Mucosa of rectum (tissue), 2 donors: Measurements from ENCODE around the gene TUG1.

Experiments
- H3K27ac ChIP-seq, 2 donors: one replicate each; pipeline ENCODE4 v1.7.0; 2013; ENCODE audit warnings: inconsistent platforms in 2 of 2, low read depth in 2 of 2, low read length in 2 of 2
- H3K27me3 ChIP-seq, 2 donors: one replicate each; pipeline ENCODE4 v1.7.0; 2013; ENCODE audit warnings: low read length in 2 of 2; ENCODE audit not compliant: control insufficient read depth in 2 of 2, insufficient read depth in 2 of 2
- H3K36me3 ChIP-seq, 2 donors: one replicate each; pipeline ENCODE4 v1.7.0; 2013; ENCODE audit warnings: low read length in 2 of 2; ENCODE audit not compliant: control insufficient read depth in 2 of 2, insufficient read depth in 2 of 2
- H3K4me1 ChIP-seq, 2 donors: one replicate each; pipeline ENCODE4 v1.7.0; 2013; ENCODE audit warnings: low read length in 2 of 2, mild to moderate bottlenecking in 1 of 2; ENCODE audit not compliant: control insufficient read depth in 2 of 2, insufficient read depth in 2 of 2
- H3K4me3 ChIP-seq, 2 donors: one replicate each; pipeline ENCODE4 v1.7.0; 2013; ENCODE audit warnings: low read length in 2 of 2
- H3K9ac ChIP-seq, 2 donors: one replicate each; pipeline ENCODE4 v1.7.0; 2013; ENCODE audit warnings: low read length in 2 of 2, low read depth in 1 of 2, mild to moderate bottlenecking in 1 of 2
- H3K9me3 ChIP-seq, 2 donors: one replicate each; pipeline ENCODE4 v1.7.0; 2013; ENCODE audit warnings: low read length in 2 of 2; ENCODE audit not compliant: control insufficient read depth in 2 of 2
- donor health status: healthy.
- donor health status: Normal muscosa, but diverticular disease.

The TUG1 gene

GRCh38 chr22:30994960-30995359, 25.9 kb downstream of the TUG1 start:
- H3K4me3 ChIP-seq = no peak overlapping the region
- H3K27me3 ChIP-seq = no peaks in the 10 kb centered on the region
- H3K27ac ChIP-seq = no peak overlapping the region
- no peaks in the 10 kb centered on the region for H3K9me3 ChIP-seq
- H3K4me1 ChIP-seq = no peaks in the 10 kb centered on the region
- no peak overlapping the region for H3K9ac ChIP-seq
- no peaks in the 10 kb centered on the region for H3K36me3 ChIP-seq

GRCh38 chr22:30996462-30996861, 27.4 kb downstream of the TUG1 start:
- Histone ChIP-seq H3K9ac (no peak overlapping the region), H3K36me3 (no peaks in the 10 kb centered on the region), H3K4me3 (no peak overlapping the region), H3K27me3 (no peaks in the 10 kb centered on the region), H3K4me1 (no peaks in the 10 kb centered on the region), H3K27ac (no peak overlapping the region), H3K9me3 (no peaks in the 10 kb centered on the region)

GRCh38 chr22:30998329-30998728, 29.3 kb downstream of the TUG1 start:
- Histone ChIP-seq H3K9ac (no peak overlapping the region), H3K27ac (no peak overlapping the region), H3K4me1 (no peaks in the 10 kb centered on the region)

GRCh38 chr22:31001124-31001770, 32.2 kb downstream of the TUG1 start:
- H3K27me3 ChIP-seq = no peaks in the 10 kb centered on the region
- H3K4me3 ChIP-seq = no peak overlapping the region
- no peaks in the 10 kb centered on the region for H3K36me3 ChIP-seq
- H3K9ac ChIP-seq = no peak overlapping the region
- no peaks in the 10 kb centered on the region for H3K4me1 ChIP-seq
- H3K27ac ChIP-seq = no peak overlapping the region
- H3K9me3 ChIP-seq = peaks cover 0 to 2% of the 10 kb centered on the region in 2 donors

More at GRCh38 chr22:30998329-30998728, 29.3 kb downstream of the TUG1 start:
- H3K36me3 ChIP-seq = no peaks in the 10 kb centered on the region
- no peaks in the 10 kb centered on the region for H3K27me3 ChIP-seq
- no peak overlapping the region for H3K4me3 ChIP-seq
- no peaks in the 10 kb centered on the region for H3K9me3 ChIP-seq

- Histone ChIP-seq H3K9ac (no peak overlapping the region), H3K9me3 (peaks cover 0 to 2% of the 10 kb centered on the region in 2 donors), H3K4me3 (no peak overlapping the region), H3K27me3 (no peaks in the 10 kb centered on the region), H3K4me1 (no peaks in the 10 kb centered on the region), H3K27ac (no peak overlapping the region), H3K36me3 (no peaks in the 10 kb centered on the region)
Measured at GRCh38 chr22:31005535-31005934, 36.5 kb downstream of the TUG1 start.

- no peak overlapping the region for H3K27ac ChIP-seq
- H3K9ac ChIP-seq = no peak overlapping the region
- no peaks in the 10 kb centered on the region for H3K36me3 ChIP-seq
- no peak overlapping the region for H3K4me3 ChIP-seq
- H3K4me1 ChIP-seq = no peaks in the 10 kb centered on the region
- no peaks in the 10 kb centered on the region for H3K27me3 ChIP-seq
- H3K9me3 ChIP-seq = no peaks in the 10 kb centered on the region
Measured at GRCh38 chr22:31019191-31019930, 50.3 kb downstream of the TUG1 start.

- Histone ChIP-seq H3K9ac (no peak overlapping the region), H3K9me3 (no peaks in the 10 kb centered on the region), H3K27me3 (no peaks in the 10 kb centered on the region), H3K4me1 (no peaks in the 10 kb centered on the region), H3K27ac (no peak overlapping the region), H3K36me3 (no peaks in the 10 kb centered on the region), H3K4me3 (no peak overlapping the region)
Measured at GRCh38 chr22:31020334-31020733, 51.3 kb downstream of the TUG1 start.

GRCh38 chr22:31022516-31022915, 53.5 kb downstream of the TUG1 start:
- no peaks in the 10 kb centered on the region for H3K4me1 ChIP-seq
- H3K9me3 ChIP-seq = no peaks in the 10 kb centered on the region
- no peak overlapping the region for H3K4me3 ChIP-seq
- H3K9ac ChIP-seq = no peak overlapping the region
- no peaks in the 10 kb centered on the region for H3K27me3 ChIP-seq
- no peak overlapping the region for H3K27ac ChIP-seq
- no peaks in the 10 kb centered on the region for H3K36me3 ChIP-seq
